A549 (cell line): ENCODE results near the gene C2orf68. TPM values are rescaled to one million over a fixed set of nuclear protein-coding genes. Genes with fewer than 3 reads are reported as not detected.

ENCODE experiments used
- ATAC-seq, 2 experiments: fragments of 200-7000 bp in 1 of 2; fragments of >200 bp in 1 of 2; cut with Nextera tagmentation in 1 of 2; cut with Tn5 transposase in 1 of 2; 3 replicates each; pipeline versions ENCODE4 v1.8.0 to v1.9.1; 2018 to 2020; ENCODE audit warnings: mild to moderate bottlenecking in 1 of 2, moderate library complexity in 1 of 2
- CTCF ChIA-PET: fragments of 300-600 bp; sonication (Branson Sonifier 250); formaldehyde crosslinking; extraction: SDS; loops from one replicate; lab custom pipeline; 2021; ENCODE audit warnings: antibody characterized with exemption, inconsistent platforms; lab: Yijun Ruan, JAX
- POLR2A ChIA-PET: fragments of 350-600 bp; formaldehyde crosslinking; extraction: SDS; loops from one replicate; lab custom pipeline; 2021; ENCODE audit warnings: antibody characterized with exemption, inconsistent platforms; lab: Yijun Ruan, JAX
- DNase-seq, 2 experiments: peaks; one replicate each; pipeline versions ENCODE4 v3.0.0 to v3.0.0-alpha.2; 2011 to 2016; ENCODE audit warnings: low read depth in 1 of 2, low spot score in 1 of 2
- FAIRE-seq: peaks from 2 replicates; lab custom pipeline; 2011; peaks lifted over from hg19 to GRCh38; lab: Jason Lieb, UNC
- H3K27ac ChIP-seq, 2 experiments: fragments of >200 bp; sonication (Bioruptor Twin); formaldehyde crosslinking; 3 replicates each; pipeline ENCODE4 v1.5.1; 2016 to 2017
- H3K4me1 ChIP-seq: fragments of >200 bp; sonication (Bioruptor Twin); formaldehyde crosslinking; 3 replicates; pipeline ENCODE4 v1.6.1; 2016
- H3K4me2 ChIP-seq: fragments of >200 bp; sonication (Bioruptor Twin); formaldehyde crosslinking; 3 replicates; pipeline ENCODE4 v1.6.1; 2016
- H3K4me3 ChIP-seq: fragments of >200 bp; sonication (Bioruptor Twin); formaldehyde crosslinking; 3 replicates; pipeline ENCODE4 v1.5.1; 2016
- H3K9me3 ChIP-seq: fragments of >200 bp; sonication (Bioruptor Twin); formaldehyde crosslinking; 3 replicates; pipeline ENCODE4 v1.6.1; 2016
- BHLHE40 ChIP-seq: IDR thresholded peaks from 2 replicates; pipeline ENCODE4 v1.6.1; 2012; ENCODE audit warnings: low read depth, low read length, inconsistent platforms
- CBX2 ChIP-seq: fragments of 200-600 bp; sonication (generic); IDR thresholded peaks from 2 replicates; pipeline ENCODE4 v1.6.1; 2016; ENCODE audit warnings: low read depth, mild to moderate bottlenecking, borderline replicate concordance
- CHD4 ChIP-seq: fragments of 200-600 bp; sonication (generic); IDR thresholded peaks from 2 replicates; pipeline ENCODE4 v1.6.1; 2016; ENCODE audit warnings: antibody characterized with exemption, mild to moderate bottlenecking, borderline replicate concordance
- EHF ChIP-seq: fragments of 250-450 bp; sonication (Bioruptor Pico); IDR thresholded peaks from 2 replicates; pipeline ENCODE4 v1.5.0; 2020; ENCODE audit warnings: mild to moderate bottlenecking
- EP300 ChIP-seq, 2 experiments: fragments of >200 bp; sonication (Bioruptor Twin); formaldehyde crosslinking; IDR thresholded peaks; 2 replicates in 1 of 2; 3 replicates in 1 of 2; pipeline ENCODE4 v1.6.1; 2016 to 2017
- FOSB ChIP-seq: fragments of 250-450 bp; sonication (Bioruptor Pico); IDR thresholded peaks from 2 replicates; pipeline ENCODE4 v1.5.0; 2020; ENCODE audit warnings: mild to moderate bottlenecking, moderate library complexity
- FOXS1 ChIP-seq: fragments of 250-450 bp; sonication (Bioruptor Pico); IDR thresholded peaks from 2 replicates; pipeline ENCODE4 v1.5.0; 2020; ENCODE audit warnings: mild to moderate bottlenecking, moderate library complexity
- GATA3 ChIP-seq: IDR thresholded peaks from 2 replicates; pipeline ENCODE4 v1.6.1; 2012; ENCODE audit warnings: borderline replicate concordance
- HDAC2 ChIP-seq: fragments of 200-600 bp; sonication (generic); IDR thresholded peaks from 2 replicates; pipeline ENCODE4 v1.6.1; 2016
- JUN ChIP-seq, 2 experiments: fragments of >200 bp; sonication (Bioruptor Twin); formaldehyde crosslinking; IDR thresholded peaks; 2 replicates in 1 of 2; 3 replicates in 1 of 2; pipeline ENCODE4 v1.6.1; 2016 to 2017
- KDM1A ChIP-seq: fragments of 200-600 bp; sonication (generic); IDR thresholded peaks from 2 replicates; pipeline ENCODE4 v1.6.1; 2016; ENCODE audit warnings: low read depth, mild to moderate bottlenecking
- NFE2L2 ChIP-seq: fragments of 150-350 bp; conservative IDR thresholded peaks from 2 replicates; pipeline ENCODE4 v1.6.1; 2014; ENCODE audit warnings: low read length
- PHF8 ChIP-seq: fragments of 200-600 bp; sonication (generic); IDR thresholded peaks from 2 replicates; pipeline ENCODE4 v1.6.1; 2016; ENCODE audit warnings: low read depth, mild to moderate bottlenecking, antibody characterized with exemption, moderate library complexity, borderline replicate concordance
- POLR2AphosphoS2 ChIP-seq: conservative IDR thresholded peaks from 2 replicates; pipeline ENCODE4 v1.6.1; 2012; ENCODE audit warnings: low read length, improper control_type of control experiment, inconsistent platforms
- RFX5 ChIP-seq: fragments of 450-650 bp; IDR thresholded peaks from 2 replicates; pipeline ENCODE4 v1.7.1; 2014; ENCODE audit warnings: antibody characterized with exemption, mild to moderate bottlenecking, moderate library complexity
- RNF2 ChIP-seq: fragments of 200-600 bp; sonication (generic); IDR thresholded peaks from 2 replicates; pipeline ENCODE4 v1.6.1; 2016; ENCODE audit warnings: low read depth, mild to moderate bottlenecking, antibody characterized with exemption, moderate library complexity, borderline replicate concordance
- SMC3 ChIP-seq: fragments of >200 bp; sonication (Bioruptor Twin); formaldehyde crosslinking; IDR thresholded peaks from 3 replicates; pipeline ENCODE4 v1.6.1; 2018; ENCODE audit warnings: inconsistent platforms
- TFCP2L1 ChIP-seq: fragments of 250-450 bp; sonication (Bioruptor Pico); IDR thresholded peaks from 2 replicates; pipeline ENCODE4 v1.5.0; 2021; ENCODE audit warnings: mild to moderate bottlenecking
- ZSCAN20 ChIP-seq: fragments of 250-450 bp; sonication (Bioruptor Pico); IDR thresholded peaks from 2 replicates; pipeline ENCODE4 v1.8.0; 2022; ENCODE audit warnings: mild to moderate bottlenecking, moderate library complexity
- WGBS: methylation state at CpG from one replicate; pipeline ENCODE4 v1.1.6; 2017; ENCODE audit errors: missing lambda C conversion rate; 5-methylcytosine and 5-hydroxymethylcytosine counted together
- polyA plus RNA-seq, 4 experiments: library from polyadenylated mRNA; depleted of rRNA in 3 of 4; stranded (reverse); fragments of >200 nt; fragmentation: RNase III in 1 of 4; extraction: RNeasy Plus Mini Kit Qiagen cat#74134 plus additional on column Dnase treatment in 1 of 4; gene quantifications; 2 replicates in 3 of 4; 3 replicates in 1 of 4; pipeline ENCODE4 v1.2.3, GENCODE V29; 2011 to 2017
- TF ChIP-seq, protein P1 (sequence below): fragments of 150-350 bp; IDR thresholded peaks from 2 replicates; pipeline ENCODE4 v1.6.1; 2014; ENCODE audit warnings: low read depth, mild to moderate bottlenecking, low read length
- TF ChIP-seq, protein P2 (sequence below): IDR thresholded peaks from 2 replicates; pipeline ENCODE4 v1.6.1; 2012; ENCODE audit warnings: low read depth, borderline replicate concordance
- TF ChIP-seq, protein P3 (sequence below): fragments of >200 bp; sonication (Bioruptor Twin); formaldehyde crosslinking; IDR thresholded peaks from 3 replicates; pipeline ENCODE4 v1.6.1; 2016
- TF ChIP-seq, protein P4 (sequence below): IDR thresholded peaks from 2 replicates; pipeline ENCODE4 v1.6.1; 2012
- TF ChIP-seq, protein P5 (sequence below): fragments of 450-650 bp; IDR thresholded peaks from 2 replicates; pipeline ENCODE4 v1.6.1; 2014; ENCODE audit warnings: antibody characterized with exemption

The C2orf68 gene
- polyA plus RNA-seq, 2 of the 4 experiments (the other 2 are of a cell fraction) = 25.9 to 48.3 TPM

DNA sequence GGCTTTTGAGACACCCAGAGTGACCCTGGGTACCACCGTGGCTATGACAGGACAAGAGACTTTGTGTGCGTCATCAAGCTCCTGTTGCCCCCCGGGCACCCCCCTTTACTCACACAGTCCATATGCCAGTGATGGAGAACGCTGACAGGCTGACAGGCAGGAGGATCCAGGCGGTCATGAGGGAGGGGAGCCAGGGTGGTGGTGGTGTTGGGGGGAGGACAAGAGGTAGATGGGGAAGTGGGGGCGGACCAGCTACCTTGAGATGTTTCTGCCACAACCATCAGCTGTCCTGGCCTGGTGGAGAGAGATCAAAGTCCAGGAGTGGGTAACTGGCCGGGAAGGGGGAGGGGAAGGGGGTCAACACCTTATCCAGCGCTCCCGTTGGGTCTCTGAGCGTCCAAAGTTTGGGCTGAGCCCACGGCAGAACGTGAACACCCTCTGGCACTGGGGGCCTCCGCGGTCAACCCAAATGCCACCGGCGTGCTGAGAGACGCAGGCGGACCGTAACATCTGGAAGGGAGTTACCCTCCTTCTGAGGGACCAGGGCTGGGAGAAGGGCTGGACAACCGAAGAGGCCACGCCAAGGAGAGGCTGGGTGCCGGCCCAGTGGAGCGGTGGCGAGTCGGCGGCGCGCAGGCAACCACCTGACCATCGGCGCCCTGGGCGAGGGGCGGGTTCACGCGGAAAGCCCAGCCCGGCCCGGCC, 9.9 kb downstream of the C2orf68 start:
- POLR2A ChIA-PET = interaction anchor here (0.7 to 2.2 kb wide), 5 partner anchors 10 to 274 kb away, joined by 3 to 20 read pairs (median 3); partner anchors contain the start of genes C2orf68, MAT2A, SH2D6 and TGOLN2

DNA sequence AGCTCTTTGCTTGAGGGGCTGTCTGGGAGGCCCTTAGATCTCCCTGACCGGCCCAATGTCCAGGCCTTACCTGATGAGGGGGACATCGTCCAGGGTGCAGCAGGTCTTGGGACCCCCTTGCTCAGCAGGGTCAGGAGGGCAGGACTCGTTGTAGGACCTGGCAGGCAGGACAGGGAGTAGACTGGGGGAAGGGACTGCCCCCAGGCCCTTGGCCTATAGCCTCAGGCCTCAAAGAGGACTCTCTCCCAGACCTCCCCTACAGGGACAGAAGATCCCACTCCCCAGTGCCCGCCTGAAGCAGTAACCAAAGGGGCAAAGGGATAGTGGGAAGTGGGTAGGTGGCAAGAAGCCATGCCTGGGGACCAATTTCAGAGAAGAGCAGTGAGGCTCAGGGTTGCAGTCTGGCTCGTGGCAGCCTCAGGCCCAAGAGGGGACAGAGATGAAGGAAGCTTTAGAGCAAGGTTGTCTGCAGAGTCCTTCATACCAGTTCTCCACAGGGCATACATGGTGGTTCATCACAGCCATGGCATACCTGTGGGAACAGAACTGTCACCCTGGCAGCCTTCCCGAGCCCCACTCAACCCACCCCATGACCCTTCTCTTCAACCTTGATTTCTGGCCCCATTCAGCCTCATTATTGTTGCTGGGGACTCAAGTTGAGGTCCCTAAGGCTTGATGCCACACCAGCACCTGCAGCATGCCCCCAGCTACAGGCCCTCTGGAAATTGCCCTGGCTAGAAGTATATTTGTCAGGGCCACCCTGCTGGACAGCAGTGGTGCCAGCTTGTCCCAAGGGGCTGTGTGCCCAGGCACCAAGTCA, 10.7 kb downstream of the C2orf68 start:
- ChIA-PET CTCF (interaction anchor here (1.1 to 1.8 kb wide), 8 partner anchors 9 to 180 kb away, joined by 3 to 12 read pairs (median 4); partner anchors contain the start of gene USP39), POLR2A (interaction anchor here (0.6 to 2.2 kb wide), 3 partner anchors 10 to 62 kb away, joined by 3 to 10 read pairs (median 3); partner anchors contain the start of genes C2orf68 and MAT2A)
- FAIRE-seq = no peak
- no peak for DNase-seq
- ATAC-seq = no peak
- H3K4me1 ChIP-seq = peaks cover 28% of the 10 kb centered on the region
- TF ChIP-seq CHD4 (no peak), SMC3 (no peak), BHLHE40 (no peak), FOSB (CRISPR knock-in tag) (no peak), EP300 (IDR thresholded peaks at IDR 0.05) (no peak), NFE2L2 (no peak), ZSCAN20 (CRISPR knock-in tag) (no peak), PHF8 (no peak), RNF2 (no peak), JUN (IDR thresholded peaks at IDR 0.05) (no peak), TFCP2L1 (CRISPR knock-in tag) (no peak)
- TF ChIP-seq, protein P1, sequence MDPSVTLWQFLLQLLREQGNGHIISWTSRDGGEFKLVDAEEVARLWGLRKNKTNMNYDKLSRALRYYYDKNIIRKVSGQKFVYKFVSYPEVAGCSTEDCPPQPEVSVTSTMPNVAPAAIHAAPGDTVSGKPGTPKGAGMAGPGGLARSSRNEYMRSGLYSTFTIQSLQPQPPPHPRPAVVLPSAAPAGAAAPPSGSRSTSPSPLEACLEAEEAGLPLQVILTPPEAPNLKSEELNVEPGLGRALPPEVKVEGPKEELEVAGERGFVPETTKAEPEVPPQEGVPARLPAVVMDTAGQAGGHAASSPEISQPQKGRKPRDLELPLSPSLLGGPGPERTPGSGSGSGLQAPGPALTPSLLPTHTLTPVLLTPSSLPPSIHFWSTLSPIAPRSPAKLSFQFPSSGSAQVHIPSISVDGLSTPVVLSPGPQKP = no peak
- TF ChIP-seq, protein P2, sequence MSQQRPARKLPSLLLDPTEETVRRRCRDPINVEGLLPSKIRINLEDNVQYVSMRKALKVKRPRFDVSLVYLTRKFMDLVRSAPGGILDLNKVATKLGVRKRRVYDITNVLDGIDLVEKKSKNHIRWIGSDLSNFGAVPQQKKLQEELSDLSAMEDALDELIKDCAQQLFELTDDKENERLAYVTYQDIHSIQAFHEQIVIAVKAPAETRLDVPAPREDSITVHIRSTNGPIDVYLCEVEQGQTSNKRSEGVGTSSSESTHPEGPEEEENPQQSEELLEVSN = no peak
- 79% methylated on average over 6 of the region's 6 CpGs for WGBS
- H3K9me3 ChIP-seq = no peaks in the 10 kb centered on the region
- peak overlapping the region; percentile 66 for H3K4me3 ChIP-seq
- H3K27ac ChIP-seq = peak overlapping the region in 1 of 2 experiments; percentile 92; a peak in 4 of 6 replicates
- peak overlapping the region; percentile 81 for H3K4me2 ChIP-seq

More for the DNA sequence above, 9.9 kb downstream of the C2orf68 start:
- WGBS = 13% methylated on average over 32 of the region's 36 CpGs
- Histone ChIP-seq H3K27ac (peak overlapping the region; percentile 88 to 92), H3K9me3 (no peaks in the 10 kb centered on the region), H3K4me3 (peak overlapping the region; percentile 66), H3K4me1 (peaks cover 21% of the 10 kb centered on the region), H3K4me2 (peak overlapping the region; percentile 81)
- FAIRE-seq (no peak), DNase-seq (peak in 1 of 2 experiments; percentile 51)
- CTCF ChIA-PET = interaction anchor here (0.9 to 1.8 kb wide), 6 partner anchors 8 to 210 kb away, joined by 3 to 5 read pairs (median 4); partner anchors contain the start of gene USP39
- TF ChIP-seq, protein P3, sequence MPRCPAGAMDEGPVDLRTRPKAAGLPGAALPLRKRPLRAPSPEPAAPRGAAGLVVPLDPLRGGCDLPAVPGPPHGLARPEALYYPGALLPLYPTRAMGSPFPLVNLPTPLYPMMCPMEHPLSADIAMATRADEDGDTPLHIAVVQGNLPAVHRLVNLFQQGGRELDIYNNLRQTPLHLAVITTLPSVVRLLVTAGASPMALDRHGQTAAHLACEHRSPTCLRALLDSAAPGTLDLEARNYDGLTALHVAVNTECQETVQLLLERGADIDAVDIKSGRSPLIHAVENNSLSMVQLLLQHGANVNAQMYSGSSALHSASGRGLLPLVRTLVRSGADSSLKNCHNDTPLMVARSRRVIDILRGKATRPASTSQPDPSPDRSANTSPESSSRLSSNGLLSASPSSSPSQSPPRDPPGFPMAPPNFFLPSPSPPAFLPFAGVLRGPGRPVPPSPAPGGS = no peak
- TF ChIP-seq JUN (IDR thresholded peaks at IDR 0.05) (no peak), POLR2AphosphoS2 (no peak), FOSB (CRISPR knock-in tag) (no peak), KDM1A (no peak), CBX2 (no peak), HDAC2 (no peak), EHF (no peak), FOXS1 (no peak), SMC3 (no peak), RFX5 (no peak), GATA3 (no peak)
- TF ChIP-seq, protein P4, sequence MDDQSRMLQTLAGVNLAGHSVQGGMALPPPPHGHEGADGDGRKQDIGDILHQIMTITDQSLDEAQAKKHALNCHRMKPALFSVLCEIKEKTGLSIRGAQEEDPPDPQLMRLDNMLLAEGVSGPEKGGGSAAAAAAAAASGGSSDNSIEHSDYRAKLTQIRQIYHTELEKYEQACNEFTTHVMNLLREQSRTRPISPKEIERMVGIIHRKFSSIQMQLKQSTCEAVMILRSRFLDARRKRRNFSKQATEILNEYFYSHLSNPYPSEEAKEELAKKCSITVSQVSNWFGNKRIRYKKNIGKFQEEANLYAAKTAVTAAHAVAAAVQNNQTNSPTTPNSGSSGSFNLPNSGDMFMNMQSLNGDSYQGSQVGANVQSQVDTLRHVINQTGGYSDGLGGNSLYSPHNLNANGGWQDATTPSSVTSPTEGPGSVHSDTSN = no peak
- TF ChIP-seq, protein P5, sequence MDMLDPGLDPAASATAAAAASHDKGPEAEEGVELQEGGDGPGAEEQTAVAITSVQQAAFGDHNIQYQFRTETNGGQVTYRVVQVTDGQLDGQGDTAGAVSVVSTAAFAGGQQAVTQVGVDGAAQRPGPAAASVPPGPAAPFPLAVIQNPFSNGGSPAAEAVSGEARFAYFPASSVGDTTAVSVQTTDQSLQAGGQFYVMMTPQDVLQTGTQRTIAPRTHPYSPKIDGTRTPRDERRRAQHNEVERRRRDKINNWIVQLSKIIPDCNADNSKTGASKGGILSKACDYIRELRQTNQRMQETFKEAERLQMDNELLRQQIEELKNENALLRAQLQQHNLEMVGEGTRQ = no peak
- TF ChIP-seq, all 56 proteins: peak for 0
- peak; percentile 69 to 70 for ATAC-seq
